ENCODE data around the gene MAN1C1.
"Not testable (repeated sequence)": the region's sequence is repeated elsewhere in the genome, so short reads cannot be mapped to it uniquely, and the experiment has no call there.

MAN1C1 gene

DNA sequence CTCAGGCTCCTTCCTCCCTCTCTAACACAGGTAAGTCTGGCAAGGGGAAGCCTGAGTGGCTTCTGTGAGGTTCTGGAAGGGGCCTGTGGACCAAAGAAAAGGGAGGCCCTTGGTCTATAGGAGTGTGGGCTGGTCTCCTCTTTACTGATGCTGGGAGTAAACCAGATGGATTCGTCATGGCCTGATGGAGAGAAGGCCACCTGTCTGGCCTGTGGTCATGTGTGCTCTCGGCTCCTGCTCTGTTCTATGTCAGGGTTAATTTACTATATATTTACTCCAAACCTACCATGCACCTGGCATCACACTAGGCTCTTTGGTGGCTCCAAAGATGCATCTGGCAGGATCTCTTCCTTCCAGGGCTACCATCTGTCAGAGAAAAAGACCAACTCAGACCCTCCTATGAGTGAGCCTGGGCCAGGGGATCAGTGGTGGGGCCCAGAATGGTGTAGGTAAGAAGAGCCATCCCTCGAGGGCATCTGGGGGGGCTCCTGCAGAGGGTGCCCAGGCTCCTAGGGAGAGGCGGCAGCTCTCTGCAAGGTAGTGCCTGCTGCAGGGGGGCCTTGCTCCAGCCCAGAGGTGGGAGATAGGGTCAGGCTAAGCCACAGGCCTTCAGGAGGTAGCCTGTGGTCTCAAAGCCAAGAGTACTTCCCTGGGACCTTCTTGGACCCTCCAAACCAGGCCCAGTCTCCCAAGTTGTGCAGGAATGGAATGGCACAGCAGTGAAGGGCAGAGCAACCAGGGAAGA, 115.2 kb downstream of the MAN1C1 start:
- Histone ChIP-seq H3K4me3 (ENCODE audit: insufficient read length, low read depth) (no peak overlapping the region), H3K9me3 (ENCODE audit: insufficient read depth, low read length) (no peaks in the 10 kb centered on the region), H3K27me3 (ENCODE audit: insufficient read depth, insufficient read length) (no peaks in the 10 kb centered on the region), H3K9ac (ENCODE audit: insufficient read length, low read depth) (no peak overlapping the region), H3K4me1 (ENCODE audit: insufficient read depth, insufficient read length) (peaks cover 18% of the 10 kb centered on the region), H3K36me3 (ENCODE audit: insufficient read depth, insufficient read length, low read length) (no peaks in the 10 kb centered on the region)
- no peak for DNase-seq (ENCODE audit: low read depth, low spot score)
- TF ChIP-seq ZNF274 (IDR thresholded peaks at IDR 0.05; ENCODE audit: low read depth, low read length) (no peak), SUZ12 (IDR thresholded peaks at IDR 0.05; ENCODE audit: extremely low read depth, insufficient read depth, insufficient read length) (no peak), YY1 (IDR thresholded peaks at IDR 0.05; ENCODE audit: insufficient read depth, insufficient read length) (no peak)

DNA sequence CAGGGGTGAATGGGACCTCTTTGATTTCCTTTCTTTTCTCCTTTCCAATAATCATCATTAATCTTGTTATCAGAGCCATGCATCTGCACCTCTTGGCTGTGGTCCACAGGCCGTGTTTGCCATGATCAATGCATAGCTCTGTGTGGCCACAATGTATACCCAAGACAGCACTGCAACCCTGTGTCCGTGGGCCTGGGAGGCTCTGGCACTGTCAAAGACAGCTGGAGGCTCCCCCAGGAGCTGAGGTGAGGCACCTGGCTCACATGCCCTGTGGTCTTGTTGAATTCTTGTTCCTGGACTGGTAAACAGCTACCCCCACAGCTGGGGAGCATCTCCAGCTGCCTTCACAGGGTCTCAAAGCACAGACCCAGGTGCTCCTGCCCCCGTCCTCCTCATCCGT, 116.2 kb downstream of the MAN1C1 start:
- no peak overlapping the region for H3K9ac ChIP-seq (ENCODE audit: insufficient read length, low read depth)
- TF ChIP-seq YY1 (IDR thresholded peaks at IDR 0.05; ENCODE audit: insufficient read depth, insufficient read length): no peak
- no peak for TF ChIP-seq ZNF274 (IDR thresholded peaks at IDR 0.05; ENCODE audit: low read depth, low read length)
- TF ChIP-seq SUZ12 (IDR thresholded peaks at IDR 0.05; ENCODE audit: extremely low read depth, insufficient read depth, insufficient read length): no peak
- H3K27me3 ChIP-seq (ENCODE audit: insufficient read depth, insufficient read length): no peaks in the 10 kb centered on the region
- no peak overlapping the region for H3K4me3 ChIP-seq (ENCODE audit: insufficient read length, low read depth)
- no peak for DNase-seq (ENCODE audit: low read depth, low spot score)
- no peaks in the 10 kb centered on the region for H3K36me3 ChIP-seq (ENCODE audit: insufficient read depth, insufficient read length, low read length)
- H3K9me3 ChIP-seq (ENCODE audit: insufficient read depth, low read length): no peaks in the 10 kb centered on the region
- peaks cover 9% of the 10 kb centered on the region for H3K4me1 ChIP-seq (ENCODE audit: insufficient read depth, insufficient read length)

DNA sequence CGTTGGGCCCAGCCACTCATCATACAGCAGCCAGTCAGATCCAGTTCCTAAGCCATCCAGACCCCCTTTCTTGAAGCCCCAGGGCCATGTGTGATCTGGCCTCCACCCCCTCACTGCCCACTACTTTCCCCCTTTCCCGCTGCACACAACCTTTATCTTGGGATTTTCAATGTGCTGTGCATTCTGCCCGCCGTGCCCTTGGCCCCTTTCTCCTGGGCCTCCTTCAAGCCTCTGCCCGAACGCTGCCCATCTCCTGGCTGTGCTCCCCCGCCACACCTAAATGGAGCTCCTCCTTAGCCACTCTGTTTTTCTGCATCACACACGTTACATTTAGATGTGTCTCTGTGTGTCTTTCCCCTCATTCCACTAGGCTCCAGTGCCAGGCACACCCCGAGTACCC, 116.7 kb downstream of the MAN1C1 start:
- H3K4me3 ChIP-seq (ENCODE audit: insufficient read length, low read depth): no peak overlapping the region
- H3K9ac ChIP-seq (ENCODE audit: insufficient read length, low read depth): no peak overlapping the region
- H3K27me3 ChIP-seq (ENCODE audit: insufficient read depth, insufficient read length): no peaks in the 10 kb centered on the region
- H3K4me1 ChIP-seq (ENCODE audit: insufficient read depth, insufficient read length): peaks cover 7% of the 10 kb centered on the region
- H3K9me3 ChIP-seq (ENCODE audit: insufficient read depth, low read length): no peaks in the 10 kb centered on the region
- no peaks in the 10 kb centered on the region for H3K36me3 ChIP-seq (ENCODE audit: insufficient read depth, insufficient read length, low read length)
- TF ChIP-seq ZNF274 (IDR thresholded peaks at IDR 0.05; ENCODE audit: low read depth, low read length) (no peak), SUZ12 (IDR thresholded peaks at IDR 0.05; ENCODE audit: extremely low read depth, insufficient read depth, insufficient read length) (no peak), YY1 (IDR thresholded peaks at IDR 0.05; ENCODE audit: insufficient read depth, insufficient read length) (no peak)
- DNase-seq (ENCODE audit: low read depth, low spot score): no peak

DNA sequence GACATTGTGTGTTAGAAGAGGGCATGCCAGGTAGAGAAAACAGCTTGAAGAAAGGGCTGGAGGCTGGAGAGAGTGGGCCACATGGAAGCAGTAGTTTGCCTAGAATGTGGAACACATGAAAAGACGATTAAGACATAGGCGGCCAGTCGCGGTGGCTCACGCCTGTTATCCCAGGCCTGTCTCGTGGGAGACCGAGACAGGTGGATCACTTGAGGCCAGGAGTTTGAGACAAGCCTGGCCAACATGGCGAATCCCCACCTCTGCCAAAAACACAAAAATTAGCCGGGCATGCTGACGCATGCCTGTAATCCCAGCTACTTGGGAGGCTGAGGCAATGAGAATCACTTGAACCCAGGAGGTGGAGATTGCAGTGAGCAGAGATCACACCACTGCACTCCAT, 118.4 kb downstream of the MAN1C1 start:
- not testable (repeated sequence) for H3K9ac ChIP-seq (ENCODE audit: insufficient read length, low read depth); H3K4me3 ChIP-seq (ENCODE audit: insufficient read length, low read depth); H3K27me3 ChIP-seq (ENCODE audit: insufficient read depth, insufficient read length); H3K36me3 ChIP-seq (ENCODE audit: insufficient read depth, insufficient read length, low read length); H3K9me3 ChIP-seq (ENCODE audit: insufficient read depth, low read length); DNase-seq (ENCODE audit: low read depth, low spot score); H3K4me1 ChIP-seq (ENCODE audit: insufficient read depth, insufficient read length)

DNA sequence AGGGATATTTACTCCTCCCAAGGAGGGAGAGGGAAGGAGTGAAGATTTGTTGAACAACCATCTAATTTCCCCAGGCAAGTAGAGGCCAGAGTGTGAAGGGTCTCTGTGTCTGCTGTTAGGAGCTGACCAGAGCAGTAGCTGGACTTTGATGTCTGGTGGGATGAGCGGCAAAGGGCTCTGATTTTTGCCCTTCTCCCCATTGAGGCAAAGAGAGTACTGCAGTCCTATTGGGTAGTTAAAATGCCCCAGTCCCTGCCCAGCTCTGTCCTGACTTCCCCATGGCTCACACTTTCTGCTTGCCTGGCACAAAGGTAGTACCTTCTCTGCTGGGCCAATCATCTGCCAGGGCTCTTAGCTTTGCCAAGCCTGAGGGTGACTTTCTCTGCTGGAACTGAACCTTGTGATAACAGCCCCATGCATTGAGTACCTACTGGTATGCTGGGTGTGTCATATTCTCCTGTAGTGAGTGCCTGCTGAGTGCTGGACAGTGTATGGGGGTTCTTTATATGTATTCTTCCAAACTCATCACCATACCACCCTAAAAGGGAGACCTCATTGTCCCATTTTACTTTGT, 119.5 kb downstream of the MAN1C1 start:
- TF ChIP-seq YY1 (IDR thresholded peaks at IDR 0.05; ENCODE audit: insufficient read depth, insufficient read length) (no peak), SUZ12 (IDR thresholded peaks at IDR 0.05; ENCODE audit: extremely low read depth, insufficient read depth, insufficient read length) (no peak), ZNF274 (IDR thresholded peaks at IDR 0.05; ENCODE audit: low read depth, low read length) (no peak)
- DNase-seq (ENCODE audit: low read depth, low spot score): no peak
- no peak overlapping the region for H3K4me3 ChIP-seq (ENCODE audit: insufficient read length, low read depth)

DNA sequence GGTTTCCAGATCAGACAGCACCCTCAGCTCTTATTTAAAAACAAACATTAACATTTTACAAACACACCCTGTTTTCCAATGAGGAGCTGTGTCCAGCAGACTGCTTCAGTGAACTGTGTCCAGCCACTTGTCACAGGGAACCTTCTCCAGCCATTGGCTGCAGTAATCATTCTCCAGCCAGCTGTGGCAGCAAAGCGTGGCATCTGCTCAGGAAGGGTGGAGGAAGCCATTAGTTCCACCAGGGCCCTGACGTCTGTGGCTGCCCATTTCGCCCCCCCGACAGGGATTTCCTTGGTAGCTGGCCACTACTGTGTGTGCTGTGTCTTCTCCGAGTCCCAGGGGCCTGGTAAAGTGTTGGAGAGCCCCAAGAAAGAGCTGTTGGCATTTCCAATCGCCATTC, 120.5 kb downstream of the MAN1C1 start:
- peaks cover 6% of the 10 kb centered on the region for H3K4me1 ChIP-seq (ENCODE audit: insufficient read depth, insufficient read length)
- DNase-seq (ENCODE audit: low read depth, low spot score): no peak

More for the DNA sequence above, 119.5 kb downstream of the MAN1C1 start:
- Histone ChIP-seq H3K36me3 (ENCODE audit: insufficient read depth, insufficient read length, low read length) (no peaks in the 10 kb centered on the region), H3K9ac (ENCODE audit: insufficient read length, low read depth) (no peak overlapping the region), H3K9me3 (ENCODE audit: insufficient read depth, low read length) (no peaks in the 10 kb centered on the region), H3K4me1 (ENCODE audit: insufficient read depth, insufficient read length) (peaks cover 6% of the 10 kb centered on the region), H3K27me3 (ENCODE audit: insufficient read depth, insufficient read length) (no peaks in the 10 kb centered on the region)

DNA sequence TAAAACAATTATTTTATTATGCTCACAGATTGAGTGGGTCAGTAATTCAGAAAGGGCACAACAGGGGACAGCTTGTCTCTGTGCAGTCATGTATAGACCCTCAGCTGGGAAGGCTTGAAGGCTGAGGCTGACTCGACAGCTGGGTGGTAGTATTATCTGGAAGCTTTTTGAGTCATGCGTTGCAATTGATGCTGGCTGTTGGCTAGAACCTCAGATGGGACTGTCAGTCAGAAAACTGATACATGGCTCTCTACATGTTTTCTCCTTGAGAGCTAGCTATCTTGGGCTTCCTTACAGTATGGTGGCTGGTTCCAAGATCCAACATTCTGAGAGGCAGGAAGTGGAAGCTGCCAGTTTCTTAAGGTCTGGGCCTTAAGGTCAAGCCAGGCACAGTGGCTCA, 121.9 kb downstream of the MAN1C1 start:
- Histone ChIP-seq H3K36me3 (ENCODE audit: insufficient read depth, insufficient read length, low read length) (no peaks in the 10 kb centered on the region), H3K27me3 (ENCODE audit: insufficient read depth, insufficient read length) (no peaks in the 10 kb centered on the region), H3K4me1 (ENCODE audit: insufficient read depth, insufficient read length) (peaks cover 9% of the 10 kb centered on the region), H3K9ac (ENCODE audit: insufficient read length, low read depth) (no peak overlapping the region), H3K4me3 (ENCODE audit: insufficient read length, low read depth) (no peak overlapping the region), H3K9me3 (ENCODE audit: insufficient read depth, low read length) (no peaks in the 10 kb centered on the region)
- no peak for TF ChIP-seq SUZ12 (IDR thresholded peaks at IDR 0.05; ENCODE audit: extremely low read depth, insufficient read depth, insufficient read length)
- no peak for TF ChIP-seq YY1 (IDR thresholded peaks at IDR 0.05; ENCODE audit: insufficient read depth, insufficient read length)
- TF ChIP-seq ZNF274 (IDR thresholded peaks at IDR 0.05; ENCODE audit: low read depth, low read length): no peak
- no peak for DNase-seq (ENCODE audit: low read depth, low spot score)

More for the DNA sequence above, 120.5 kb downstream of the MAN1C1 start:
- no peaks in the 10 kb centered on the region for H3K9me3 ChIP-seq (ENCODE audit: insufficient read depth, low read length)
- H3K27me3 ChIP-seq (ENCODE audit: insufficient read depth, insufficient read length): no peaks in the 10 kb centered on the region
- TF ChIP-seq SUZ12 (IDR thresholded peaks at IDR 0.05; ENCODE audit: extremely low read depth, insufficient read depth, insufficient read length): no peak
- TF ChIP-seq ZNF274 (IDR thresholded peaks at IDR 0.05; ENCODE audit: low read depth, low read length): no peak
- TF ChIP-seq YY1 (IDR thresholded peaks at IDR 0.05; ENCODE audit: insufficient read depth, insufficient read length): no peak
- no peak overlapping the region for H3K4me3 ChIP-seq (ENCODE audit: insufficient read length, low read depth)
- no peak overlapping the region for H3K9ac ChIP-seq (ENCODE audit: insufficient read length, low read depth)
- no peaks in the 10 kb centered on the region for H3K36me3 ChIP-seq (ENCODE audit: insufficient read depth, insufficient read length, low read length)

Measured in NT2/D1 (cell line).